Stimulated activated naive CD8-positive, alpha-beta T cell treated with anti-CD3 and anti-CD28 coated beads, Interleukin-15, Interleukin-2, amounts not matched to agents 100 ng/mL and 50 ng/mL, for 24 hours (primary cell): ENCODE measurements around the gene PARD6G.
"Not testable (repeated sequence)": the region's sequence is repeated elsewhere in the genome, so short reads cannot be mapped to it uniquely, and the experiment has no call there.

Experiments used
- H3K27ac Mint-ChIP-seq: one replicate; pipeline ENCODE4 v1.8.0; 2021; ENCODE audit warnings: mild to moderate bottlenecking, mixed read lengths
- H3K27me3 Mint-ChIP-seq: one replicate; pipeline ENCODE4 v1.8.0; 2021; ENCODE audit warnings: mixed read lengths
- H3K36me3 Mint-ChIP-seq: one replicate; pipeline ENCODE4 v1.8.0; 2021; ENCODE audit warnings: low read depth, mixed read lengths
- H3K4me1 Mint-ChIP-seq: one replicate; pipeline ENCODE4 v1.8.0; 2021; ENCODE audit warnings: low read depth, mixed read lengths
- H3K4me3 Mint-ChIP-seq: one replicate; pipeline ENCODE4 v1.8.0; 2021; ENCODE audit warnings: mild to moderate bottlenecking, mixed read lengths
- H3K9me3 Mint-ChIP-seq: one replicate; pipeline ENCODE4 v1.8.0; 2021; ENCODE audit warnings: mixed read lengths

PARD6G gene

DNA sequence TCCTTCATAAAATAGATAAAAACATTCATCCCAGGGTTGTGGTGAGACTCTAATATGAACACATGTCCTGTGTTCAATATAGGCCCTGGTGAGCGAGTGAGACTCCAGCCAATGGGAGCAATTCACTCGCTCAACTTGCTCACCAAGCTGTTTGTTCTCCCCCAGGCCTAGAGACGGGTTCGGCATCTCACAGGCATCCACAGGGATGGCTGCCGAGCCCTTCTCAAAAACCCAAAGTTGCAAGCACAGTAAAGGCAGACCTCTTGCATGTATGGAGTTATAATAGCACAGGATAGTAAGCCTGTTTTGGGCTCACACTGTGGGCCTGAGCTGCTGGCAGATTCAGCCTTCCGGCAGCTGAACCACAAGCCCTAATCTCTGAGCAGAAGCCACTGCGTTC lies 15.7 kb downstream of the PARD6G start:
- peaks cover 15% of the 10 kb centered on the region for H3K27me3 Mint-ChIP-seq
- H3K9me3 Mint-ChIP-seq = no peaks in the 10 kb centered on the region
- H3K4me3 Mint-ChIP-seq = no peak overlapping the region
- H3K36me3 Mint-ChIP-seq = no peaks in the 10 kb centered on the region
- H3K4me1 Mint-ChIP-seq = no peaks in the 10 kb centered on the region
- no peak overlapping the region for H3K27ac Mint-ChIP-seq

GRCh38 chr18:80231151-80231550 lies 16.2 kb downstream of the PARD6G start:
- no peak overlapping the region for H3K4me3 Mint-ChIP-seq

DNA sequence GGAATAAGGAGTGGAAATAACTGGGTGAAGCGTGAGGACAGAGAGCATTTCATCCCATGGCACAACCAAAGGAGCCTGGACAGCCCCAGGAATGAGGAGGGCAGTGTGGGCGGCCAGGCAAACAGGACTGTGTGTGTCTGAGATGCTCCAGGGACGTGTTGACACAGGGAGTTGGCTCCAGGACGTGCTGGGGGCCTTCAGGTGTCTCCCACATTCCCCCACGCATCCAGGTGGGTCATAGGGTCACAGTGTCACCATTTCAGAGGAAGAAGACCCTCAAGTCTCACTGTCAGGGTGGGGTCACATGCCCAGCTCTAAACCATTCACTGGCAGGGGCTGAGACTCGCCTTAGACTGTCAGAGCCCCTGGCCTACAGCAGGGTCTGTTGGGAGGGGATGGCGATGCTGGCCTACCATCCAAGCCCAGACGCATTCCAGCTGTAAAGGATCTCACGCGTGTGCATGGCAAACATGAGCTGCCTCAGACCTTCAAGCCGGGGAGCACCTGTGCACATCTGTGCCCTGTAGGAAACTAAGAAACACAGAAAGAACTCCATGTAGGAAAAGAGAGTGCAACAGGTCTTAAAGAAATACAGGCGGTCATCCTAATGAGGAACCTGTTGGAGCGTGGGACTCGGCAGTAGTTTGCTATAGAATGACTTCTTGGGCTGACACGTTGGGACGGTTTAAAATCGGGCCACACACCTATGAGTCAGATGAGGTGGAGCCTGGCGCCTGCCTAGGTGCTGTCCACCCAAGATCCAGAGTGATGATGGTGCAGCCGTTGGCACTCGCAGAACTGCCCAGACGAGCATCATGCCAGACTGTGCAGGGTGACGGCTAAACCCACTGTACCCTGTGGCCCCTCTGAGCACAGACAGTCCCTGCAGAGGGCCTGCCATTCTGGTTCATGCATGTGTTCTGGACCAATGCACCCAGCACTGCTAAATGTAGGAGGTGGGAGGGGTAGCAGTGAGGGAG lies 17.3 kb downstream of the PARD6G start:
- no peak overlapping the region for H3K4me3 Mint-ChIP-seq
- peaks cover 15% of the 10 kb centered on the region for H3K27me3 Mint-ChIP-seq
- no peaks in the 10 kb centered on the region for H3K36me3 Mint-ChIP-seq
- H3K4me1 Mint-ChIP-seq = no peaks in the 10 kb centered on the region
- no peak overlapping the region for H3K27ac Mint-ChIP-seq
- no peaks in the 10 kb centered on the region for H3K9me3 Mint-ChIP-seq

More at GRCh38 chr18:80231151-80231550, 16.2 kb downstream of the PARD6G start:
- Mint-ChIP-seq H3K36me3 (no peaks in the 10 kb centered on the region), H3K9me3 (no peaks in the 10 kb centered on the region), H3K27me3 (peaks cover 19% of the 10 kb centered on the region), H3K4me1 (no peaks in the 10 kb centered on the region), H3K27ac (no peak overlapping the region)

- Mint-ChIP-seq H3K4me1 (no peaks in the 10 kb centered on the region), H3K36me3 (no peaks in the 10 kb centered on the region), H3K27ac (no peak overlapping the region), H3K4me3 (no peak overlapping the region), H3K27me3 (peaks cover 13% of the 10 kb centered on the region), H3K9me3 (no peaks in the 10 kb centered on the region)
These were observed 18.0 kb downstream of the PARD6G start for GRCh38 chr18:80229363-80229762.

DNA sequence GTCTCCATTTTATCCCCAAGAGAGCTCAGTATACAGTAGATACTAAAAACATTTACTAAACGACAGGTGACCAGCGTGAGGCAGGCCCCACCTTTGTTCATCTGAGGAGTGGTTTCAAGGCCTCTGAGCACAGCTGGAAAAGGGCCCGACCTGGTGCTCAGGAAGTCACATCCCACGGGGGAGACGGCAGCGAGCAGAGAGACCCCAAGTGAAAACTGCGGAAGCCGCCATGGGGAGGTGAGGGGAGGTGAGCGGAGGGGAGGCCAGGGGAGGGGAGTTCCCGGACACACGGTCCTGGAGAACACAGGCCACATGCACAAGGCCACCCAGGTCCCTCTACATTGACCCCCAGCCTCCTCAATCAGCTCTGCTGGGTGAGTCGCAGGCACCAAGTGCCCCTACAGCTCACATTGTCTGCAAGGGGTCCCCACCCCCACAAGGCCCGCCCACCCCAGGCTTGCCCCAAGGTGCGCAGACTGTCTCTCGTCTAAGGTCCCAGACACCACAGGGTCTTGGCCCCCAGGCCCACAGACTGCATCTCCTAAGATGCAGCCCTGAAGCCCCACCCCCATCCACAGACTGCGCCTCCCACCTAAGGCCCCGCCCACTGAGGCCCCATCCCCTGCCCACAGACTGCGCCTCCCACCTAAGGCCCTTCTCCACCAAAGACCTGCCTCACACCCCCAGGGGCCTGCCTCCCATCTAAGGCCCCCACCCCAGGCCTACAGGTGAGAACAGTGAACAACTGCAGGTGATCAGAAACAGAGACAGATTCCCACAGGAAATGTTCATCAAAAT lies 19.1 kb downstream of the PARD6G start:
- no peaks in the 10 kb centered on the region for H3K36me3 Mint-ChIP-seq
- no peaks in the 10 kb centered on the region for H3K9me3 Mint-ChIP-seq
- H3K4me3 Mint-ChIP-seq = no peak overlapping the region
- no peak overlapping the region for H3K27ac Mint-ChIP-seq
- H3K4me1 Mint-ChIP-seq = no peaks in the 10 kb centered on the region
- H3K27me3 Mint-ChIP-seq = peaks cover 7% of the 10 kb centered on the region

DNA sequence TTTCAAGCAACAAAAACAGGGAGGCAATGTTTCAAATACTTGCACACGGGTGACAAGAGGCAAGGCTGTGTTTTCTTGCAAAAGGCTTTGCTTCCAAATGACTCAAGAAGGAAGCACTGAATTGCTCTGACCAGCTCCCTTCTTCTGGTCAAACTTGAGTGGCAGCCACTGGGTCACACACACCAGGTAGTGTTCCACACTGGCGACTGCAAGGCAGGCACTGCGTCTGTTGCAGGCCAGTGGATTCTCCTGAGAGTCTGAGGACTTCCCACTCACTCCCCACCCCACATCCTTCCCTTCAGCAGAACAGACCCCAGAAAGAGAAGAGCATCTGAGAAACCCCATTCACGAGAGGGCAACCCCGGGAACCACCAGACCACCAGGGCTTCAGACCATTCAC lies 19.8 kb downstream of the PARD6G start:
- no peaks in the 10 kb centered on the region for H3K9me3 Mint-ChIP-seq
- no peaks in the 10 kb centered on the region for H3K36me3 Mint-ChIP-seq
- no peak overlapping the region for H3K4me3 Mint-ChIP-seq
- no peaks in the 10 kb centered on the region for H3K4me1 Mint-ChIP-seq
- peaks cover 4% of the 10 kb centered on the region for H3K27me3 Mint-ChIP-seq
- no peak overlapping the region for H3K27ac Mint-ChIP-seq

DNA sequence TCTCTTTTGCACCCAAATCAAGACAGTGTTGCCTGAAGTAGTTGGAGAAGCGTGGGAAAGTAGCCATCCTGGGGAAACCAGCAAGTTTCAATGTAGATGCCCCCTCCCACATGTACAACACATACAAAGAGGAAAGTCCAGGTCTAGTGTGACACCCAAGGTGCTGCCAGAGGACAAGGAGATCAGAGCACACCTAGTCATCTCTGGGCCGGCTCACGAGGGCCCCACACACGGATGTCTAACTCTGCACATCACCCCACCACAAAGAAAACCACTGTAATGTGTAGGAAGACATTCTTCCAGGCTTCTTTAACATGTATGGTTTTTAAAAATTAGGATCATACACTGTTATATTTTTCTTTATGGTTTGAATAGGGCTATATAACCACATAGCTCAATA lies 21.6 kb downstream of the PARD6G start:
- H3K9me3 Mint-ChIP-seq = peaks cover 7% of the 10 kb centered on the region

DNA sequence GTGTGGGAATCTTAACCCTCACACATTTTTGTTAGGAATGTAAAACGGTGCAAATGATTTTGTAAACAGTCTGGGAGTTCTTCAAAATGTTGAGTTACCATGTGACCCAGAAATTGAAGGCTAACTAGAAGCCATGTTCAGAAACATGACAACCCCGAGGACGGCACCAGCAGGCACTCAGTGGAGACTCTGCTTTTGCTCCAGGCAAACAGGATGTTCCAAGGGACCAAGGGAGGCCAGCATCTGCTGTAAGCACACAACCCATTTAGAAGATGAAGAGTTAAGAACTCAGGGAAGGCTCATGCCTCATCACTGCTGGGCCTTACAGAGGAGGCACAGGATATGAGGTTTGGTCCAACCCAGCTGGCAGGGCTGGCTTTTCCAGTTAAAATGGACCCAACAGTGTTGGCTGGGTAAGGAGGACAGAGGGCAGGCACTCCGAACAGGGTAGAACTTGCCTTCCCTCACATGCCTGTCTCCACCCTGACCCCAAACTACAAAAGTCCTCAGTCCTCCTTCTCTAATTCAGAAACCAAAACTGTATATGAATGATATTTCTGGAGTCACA lies 23.6 kb downstream of the PARD6G start:
- H3K27me3 Mint-ChIP-seq = peaks cover 17% of the 10 kb centered on the region

More for the DNA sequence above, 21.6 kb downstream of the PARD6G start:
- H3K4me1 Mint-ChIP-seq = no peaks in the 10 kb centered on the region
- H3K27ac Mint-ChIP-seq = no peak overlapping the region
- peaks cover 11% of the 10 kb centered on the region for H3K27me3 Mint-ChIP-seq
- no peak overlapping the region for H3K4me3 Mint-ChIP-seq
- H3K36me3 Mint-ChIP-seq = no peaks in the 10 kb centered on the region

GRCh38 chr18:80219488-80219887 lies 27.8 kb downstream of the PARD6G start:
- not testable (repeated sequence) for H3K4me3 Mint-ChIP-seq, H3K27ac Mint-ChIP-seq, H3K4me1 Mint-ChIP-seq, H3K36me3 Mint-ChIP-seq
- Mint-ChIP-seq H3K9me3 (peaks cover 12% of the 10 kb centered on the region), H3K27me3 (peaks cover 32% of the 10 kb centered on the region)

More for the DNA sequence above, 23.6 kb downstream of the PARD6G start:
- no peak overlapping the region for H3K4me3 Mint-ChIP-seq
- H3K4me1 Mint-ChIP-seq = no peaks in the 10 kb centered on the region
- H3K36me3 Mint-ChIP-seq = no peaks in the 10 kb centered on the region
- peaks cover 12% of the 10 kb centered on the region for H3K9me3 Mint-ChIP-seq
- H3K27ac Mint-ChIP-seq = no peak overlapping the region

GRCh38 chr18:80218341-80219227 lies 28.7 kb downstream of the PARD6G start:
- Mint-ChIP-seq H3K9me3 (peaks cover 12% of the 10 kb centered on the region), H3K27ac (no peak overlapping the region), H3K4me3 (no peak overlapping the region), H3K36me3 (no peaks in the 10 kb centered on the region), H3K27me3 (peaks cover 32% of the 10 kb centered on the region), H3K4me1 (no peaks in the 10 kb centered on the region)

DNA sequence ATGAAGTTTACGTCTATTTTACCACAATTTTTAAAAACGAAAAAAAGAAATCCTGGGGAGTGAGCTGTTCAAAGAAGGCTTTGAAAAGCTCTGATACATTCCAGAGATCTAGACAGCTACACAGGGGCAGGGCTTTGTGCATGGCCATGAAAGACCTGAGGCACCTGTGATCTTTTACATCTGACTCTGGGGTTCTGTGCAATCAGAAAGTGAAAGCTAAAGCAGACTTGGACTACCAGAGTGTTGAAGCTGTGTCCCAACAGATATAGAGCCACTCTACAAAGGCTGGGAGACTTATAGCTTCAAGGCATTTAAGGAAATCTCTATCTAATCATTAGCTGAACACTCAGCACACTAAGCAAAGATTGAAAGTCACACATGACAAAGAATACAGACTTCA lies 34.1 kb downstream of the PARD6G start:
- Mint-ChIP-seq H3K9me3 (no peaks in the 10 kb centered on the region), H3K4me1 (no peaks in the 10 kb centered on the region), H3K27ac (no peak overlapping the region), H3K36me3 (no peaks in the 10 kb centered on the region), H3K4me3 (no peak overlapping the region), H3K27me3 (peaks cover 50% of the 10 kb centered on the region)

GRCh38 chr18:80210312-80211083 lies 36.8 kb downstream of the PARD6G start:
- Mint-ChIP-seq H3K4me3 (no peak overlapping the region), H3K27ac (no peak overlapping the region), H3K9me3 (no peaks in the 10 kb centered on the region), H3K27me3 (peaks cover 54% of the 10 kb centered on the region), H3K4me1 (no peaks in the 10 kb centered on the region), H3K36me3 (no peaks in the 10 kb centered on the region)

- no peaks in the 10 kb centered on the region for H3K9me3 Mint-ChIP-seq
- no peaks in the 10 kb centered on the region for H3K4me1 Mint-ChIP-seq
- H3K4me3 Mint-ChIP-seq = no peak overlapping the region
- H3K27me3 Mint-ChIP-seq = peaks cover 60% of the 10 kb centered on the region
- no peak overlapping the region for H3K27ac Mint-ChIP-seq
- no peaks in the 10 kb centered on the region for H3K36me3 Mint-ChIP-seq
These were observed 38.7 kb downstream of the PARD6G start for GRCh38 chr18:80208620-80209019.
